ENCODE results near the gene ENKUR.

GRCh38 chr10:25063644-25064043 is 47.7 kb upstream of the ENKUR start:
- no peak for TF ChIP-seq POLR2A (IDR thresholded peaks at IDR 0.05; ENCODE audit: borderline replicate concordance, extremely low read depth, insufficient read depth, insufficient read length)
- no peak for TF ChIP-seq CTCF (IDR thresholded peaks at IDR 0.05 in 2 of 3, conservative IDR thresholded peaks at IDR 0.05 in 1 of 3; ENCODE audit: borderline replicate concordance in 1 of 3, insufficient read depth in 1 of 3, low read depth in 2 of 3, low read length in 2 of 3)
- TF ChIP-seq MAX (IDR thresholded peaks at IDR 0.05) = no peak
- TF ChIP-seq POLR2AphosphoS5 (IDR thresholded peaks at IDR 0.05; ENCODE audit: low read depth, low read length) = no peak
- TF ChIP-seq EZH2 (IDR thresholded peaks at IDR 0.05) = no peak

Data from HCT116 (cell line).